ENCODE results near the gene SULT1E1. TPM values are rescaled to one million over a fixed set of nuclear protein-coding genes. Genes with fewer than 3 reads are reported as not detected.

The SULT1E1 gene
- polyA plus RNA-seq, 1 donor (not counting 4 experiments of a cell fraction or from before 2014, with no cell fraction given) = 4.6 TPM

GRCh38 chr4:69888336-69888735 is 28.4 kb upstream of the SULT1E1 start:
- no peak overlapping the region for H3K27ac ChIP-seq (ENCODE audit: control insufficient read depth, insufficient read depth, low read length)
- H3K9ac ChIP-seq (ENCODE audit: control insufficient read depth, extremely low read depth, insufficient read depth, low read length) = no peak overlapping the region
- H2AFZ ChIP-seq (ENCODE audit: control insufficient read depth, low read length) = peak overlapping the region; percentile 36
- H3K9me3 ChIP-seq (ENCODE audit: control insufficient read depth, low read depth, low read length) = no peaks in the 10 kb centered on the region
- no peak overlapping the region for H3K4me3 ChIP-seq (ENCODE audit: control insufficient read depth in 2 of 3, extremely low read depth in 1 of 3, insufficient read depth in 2 of 3, low read depth in 1 of 3, low read length in 3 of 3)
- dilution Hi-C loops (cut with MboI; ENCODE audit: extremely low pct_ligation_motif_present, low sequenced_read_pairs) = no loop called here
- no peaks in the 10 kb centered on the region for H4K20me1 ChIP-seq (ENCODE audit: control insufficient read depth, extremely low read depth, insufficient read depth, low read length)
- H3K4me2 ChIP-seq (ENCODE audit: control insufficient read depth, extremely low read depth, insufficient read depth, low read depth, low read length) = no peak overlapping the region
- no peak for TF ChIP-seq EZH2 (IDR thresholded peaks at IDR 0.05; ENCODE audit: low read length)
- no peak for TF ChIP-seq CTCF (optimal IDR thresholded peaks at IDR 0.05 in 1 of 3, IDR thresholded peaks at IDR 0.05 in 1 of 3, conservative IDR thresholded peaks at IDR 0.05 in 1 of 3; ENCODE audit: extremely low read depth in 1 of 3, insufficient read depth in 2 of 3, low read length in 3 of 3)
- FAIRE-seq (no peak), DNase-seq (ENCODE audit: low read depth, low spot score) (no peak)
- H3K9me1 ChIP-seq (ENCODE audit: control insufficient read depth, extremely low read depth, insufficient read depth, low read length) = no peaks in the 10 kb centered on the region
- H3K27me3 ChIP-seq (ENCODE audit: control insufficient read depth, extremely low read depth, insufficient read depth, low read length) = no peaks in the 10 kb centered on the region
- H3K36me3 ChIP-seq (ENCODE audit: control insufficient read depth in 2 of 2, extremely low read depth in 1 of 2, insufficient read depth in 2 of 2, low read length in 2 of 2) = no peaks in the 10 kb centered on the region
- H3K79me2 ChIP-seq (ENCODE audit: control insufficient read depth, insufficient read depth, low read length) = no peaks in the 10 kb centered on the region
- H3K4me1 ChIP-seq (ENCODE audit: control insufficient read depth, extremely low read depth, insufficient read depth, low read length) = peaks cover 3% of the 10 kb centered on the region

- no peaks in the 10 kb centered on the region for H3K27me3 ChIP-seq (ENCODE audit: control insufficient read depth, extremely low read depth, insufficient read depth, low read length)
- FAIRE-seq = no peak
- no peaks in the 10 kb centered on the region for H4K20me1 ChIP-seq (ENCODE audit: control insufficient read depth, extremely low read depth, insufficient read depth, low read length)
- H3K36me3 ChIP-seq (ENCODE audit: control insufficient read depth in 2 of 2, extremely low read depth in 1 of 2, insufficient read depth in 2 of 2, low read length in 2 of 2) = no peaks in the 10 kb centered on the region
- H3K27ac ChIP-seq (ENCODE audit: control insufficient read depth, insufficient read depth, low read length) = no peak overlapping the region
- TF ChIP-seq EZH2 (IDR thresholded peaks at IDR 0.05; ENCODE audit: low read length) (no peak), CTCF (optimal IDR thresholded peaks at IDR 0.05 in 1 of 3, IDR thresholded peaks at IDR 0.05 in 1 of 3, conservative IDR thresholded peaks at IDR 0.05 in 1 of 3; ENCODE audit: extremely low read depth in 1 of 3, insufficient read depth in 2 of 3, low read length in 3 of 3) (no peak)
- no peaks in the 10 kb centered on the region for H3K9me3 ChIP-seq (ENCODE audit: control insufficient read depth, low read depth, low read length)
- no peak overlapping the region for H2AFZ ChIP-seq (ENCODE audit: control insufficient read depth, low read length)
- H3K79me2 ChIP-seq (ENCODE audit: control insufficient read depth, insufficient read depth, low read length) = no peaks in the 10 kb centered on the region
- no peak overlapping the region for H3K4me3 ChIP-seq (ENCODE audit: control insufficient read depth in 2 of 3, extremely low read depth in 1 of 3, insufficient read depth in 2 of 3, low read depth in 1 of 3, low read length in 3 of 3)
- H3K9ac ChIP-seq (ENCODE audit: control insufficient read depth, extremely low read depth, insufficient read depth, low read length) = no peak overlapping the region
- dilution Hi-C loops (cut with MboI; ENCODE audit: extremely low pct_ligation_motif_present, low sequenced_read_pairs) = no loop called here
- DNase-seq (ENCODE audit: low read depth, low spot score) = no peak
- no peaks in the 10 kb centered on the region for H3K9me1 ChIP-seq (ENCODE audit: control insufficient read depth, extremely low read depth, insufficient read depth, low read length)
- H3K4me1 ChIP-seq (ENCODE audit: control insufficient read depth, extremely low read depth, insufficient read depth, low read length) = no peaks in the 10 kb centered on the region
- no peak overlapping the region for H3K4me2 ChIP-seq (ENCODE audit: control insufficient read depth, extremely low read depth, insufficient read depth, low read depth, low read length)
Observed at GRCh38 chr4:69882150-69882549, 22.2 kb upstream of the SULT1E1 start.

All from keratinocyte (primary cell).